ENCODE data around the gene C2CD5.
"Not testable (repeated sequence)": the region's sequence is repeated elsewhere in the genome, so short reads cannot be mapped to it uniquely, and the experiment has no call there.

C2CD5 gene

GRCh38 chr12:22477166-22477893 lies 67.0 kb downstream of the C2CD5 start:
- DNase-seq, result no peak

GRCh38 chr12:22476133-22476532 lies 68.2 kb downstream of the C2CD5 start:
- no peak for DNase-seq

GRCh38 chr12:22474970-22475720 lies 69.2 kb downstream of the C2CD5 start:
- DNase-seq, result no peak

GRCh38 chr12:22473212-22473611 lies 71.1 kb downstream of the C2CD5 start:
- no peak for DNase-seq

- DNase-seq, result no peak
Measured at GRCh38 chr12:22467190-22467589, 77.2 kb downstream of the C2CD5 start.

GRCh38 chr12:22463306-22463705 lies 81.0 kb downstream of the C2CD5 start:
- no peak for DNase-seq

- DNase-seq, result no peak
Measured at GRCh38 chr12:22461786-22462185, 82.6 kb downstream of the C2CD5 start.

- DNase-seq, result peak; percentile 2
Measured at GRCh38 chr12:22459838-22460490, 84.4 kb downstream of the C2CD5 start.

GRCh38 chr12:22458298-22458937 lies 85.9 kb downstream of the C2CD5 start:
- no peak for DNase-seq

GRCh38 chr12:22457085-22457484 lies 87.3 kb downstream of the C2CD5 start:
- no peak for DNase-seq

- DNase-seq, result no peak
Measured at GRCh38 chr12:22453511-22453910, 90.8 kb downstream of the C2CD5 start.

- DNase-seq, result no peak
Measured at GRCh38 chr12:22447223-22447622, 97.1 kb downstream of the C2CD5 start.

- DNase-seq, result not testable (repeated sequence)
Measured at GRCh38 chr12:22444317-22444665, 100.1 kb downstream of the C2CD5 start.

GRCh38 chr12:22443379-22444316 lies 100.7 kb downstream of the C2CD5 start:
- peak; percentile 71 for DNase-seq

GRCh38 chr12:22437031-22437806 lies 107.1 kb downstream of the C2CD5 start:
- DNase-seq, result no peak

GRCh38 chr12:22435583-22435982 lies 108.8 kb downstream of the C2CD5 start:
- no peak for DNase-seq

GRCh38 chr12:22431693-22432251 lies 112.6 kb downstream of the C2CD5 start:
- no peak for DNase-seq

- DNase-seq, result no peak
Measured at GRCh38 chr12:22416801-22417200, 127.5 kb downstream of the C2CD5 start.

GRCh38 chr12:22415342-22416309 lies 128.7 kb downstream of the C2CD5 start:
- no peak for DNase-seq

GRCh38 chr12:22414742-22415141 lies 129.6 kb downstream of the C2CD5 start:
- no peak for DNase-seq

Data from CD4-positive, alpha-beta T cell treated with Interleukin-6 for 4 hours (primary cell).